K562 (cell line): ENCODE results near the gene PKHD1. TPM values are rescaled to one million over a fixed set of nuclear protein-coding genes. Genes with fewer than 3 reads are reported as not detected.

ENCODE experiments used
- ATAC-seq: fragments of 200-7000 bp; cut with Tn5 transposase; 3 replicates; pipeline ENCODE4 v1.9.1; 2020; ENCODE audit warnings: moderate library complexity
- BruUV-seq: library from RNA; stranded (reverse); fragments of 400-500 nt; replicated peaks from 2 replicates; lab custom pipeline; 2021; lab: Mats Ljungman, UMichigan
- CTCF ChIA-PET: fragments of 300-600 bp; formaldehyde crosslinking; extraction: SDS; loops from one replicate; lab custom pipeline; 2021; ENCODE audit warnings: low intra/inter-chr PET ratio; lab: Yijun Ruan, JAX
- POLR2A ChIA-PET: fragments of 300-600, 350-650 bp; sonication (Branson Sonifier 250); formaldehyde crosslinking; extraction: SDS; loops from one replicate; lab custom pipeline; 2021; ENCODE audit warnings: antibody characterized with exemption, inconsistent platforms; lab: Yijun Ruan, JAX
- DNase-seq, 4 experiments: peaks; one replicate each; pipeline versions ENCODE4 v3.0.0 to v3.0.0-alpha.2; 2011 to 2018; ENCODE audit warnings: low spot score in 3 of 4, mixed read lengths in 3 of 4; ENCODE audit errors: extremely low read depth in 1 of 4
- FAIRE-seq: peaks from 2 replicates; lab custom pipeline; 2011; peaks lifted over from hg19 to GRCh38; lab: Jason Lieb, UNC
- H2AFZ ChIP-seq: 2 replicates; pipeline ENCODE4 v1.6.0; 2011; ENCODE audit warnings: low read depth, low read length, control low read depth, inconsistent platforms
- H3K27ac ChIP-seq: fragments of 200-600 bp; 3 replicates; pipeline ENCODE4 v1.8.0; 2011; ENCODE audit warnings: low read depth, mild to moderate bottlenecking, control low read depth, inconsistent platforms, low read length, moderate library complexity, mixed read lengths; ENCODE audit errors: extremely low read depth
- H3K27me3 ChIP-seq, 2 experiments: fragments of 300-600 bp in 1 of 2; 2 replicates in 1 of 2; 3 replicates in 1 of 2; pipeline versions ENCODE4 v1.6.0 to v1.8.0; 2011; ENCODE audit warnings: inconsistent platforms in 2 of 2, low read length in 2 of 2, mild to moderate bottlenecking in 1 of 2, mixed read lengths in 1 of 2, moderate library complexity in 1 of 2; ENCODE audit not compliant: control insufficient read depth in 2 of 2, insufficient read depth in 2 of 2
- H3K36me3 ChIP-seq: fragments of 300-600 bp; 3 replicates; pipeline ENCODE4 v1.8.0; 2011; ENCODE audit warnings: mild to moderate bottlenecking, low read length, inconsistent platforms; ENCODE audit not compliant: control insufficient read depth, insufficient read depth
- H3K4me1 ChIP-seq, 2 experiments: fragments of 200-600 bp in 1 of 2; replicated peaks in 1 of 2; 2 replicates in 1 of 2; 3 replicates in 1 of 2; pipeline versions ENCODE4 v1.5.1 to v1.8.0; 2011; ENCODE audit warnings: inconsistent platforms in 2 of 2, low read length in 2 of 2, mild to moderate bottlenecking in 1 of 2, mixed read lengths in 1 of 2, moderate library complexity in 1 of 2; ENCODE audit not compliant: control insufficient read depth in 2 of 2, insufficient read depth in 2 of 2
- H3K4me2 ChIP-seq: 2 replicates; pipeline ENCODE4 v1.6.1; 2011; ENCODE audit warnings: low read length, control low read depth, inconsistent platforms, mixed read lengths; ENCODE audit not compliant: insufficient read depth
- H3K4me3 ChIP-seq: fragments of 200-600 bp; sonication (generic), shearing (Covaris generic); 2 replicates; pipeline ENCODE4 v1.5.1; 2016; ENCODE audit warnings: control low read depth, inconsistent platforms
- H3K79me2 ChIP-seq: fragments of 200-600 bp; 3 replicates; pipeline ENCODE4 v1.8.0; 2011; ENCODE audit warnings: low read length, inconsistent platforms; ENCODE audit not compliant: control insufficient read depth, insufficient read depth
- H3K9ac ChIP-seq, 2 experiments: 2 replicates each; pipeline versions ENCODE4 v1.6.0 to v1.6.1; 2011; ENCODE audit warnings: low read depth in 2 of 2, low read length in 2 of 2, control low read depth in 1 of 2, inconsistent platforms in 1 of 2, mild to moderate bottlenecking in 1 of 2, mixed read lengths in 1 of 2; ENCODE audit not compliant: insufficient read depth in 1 of 2
- H3K9me1 ChIP-seq: one replicate; pipeline ENCODE4 v1.6.0; 2011; ENCODE audit warnings: inconsistent platforms, mild to moderate bottlenecking, low read length, moderate library complexity; ENCODE audit not compliant: control insufficient read depth, insufficient read depth
- H3K9me3 ChIP-seq: replicated peaks from 2 replicates; pipeline ENCODE4 v1.5.1; 2011; ENCODE audit warnings: low read depth, low read length, inconsistent platforms; ENCODE audit not compliant: control insufficient read depth, insufficient read depth
- H4K20me1 ChIP-seq: replicated peaks from 2 replicates; pipeline ENCODE4 v1.6.1; 2011; ENCODE audit warnings: low read length, inconsistent platforms, mixed read lengths; ENCODE audit not compliant: control insufficient read depth, insufficient read depth
- ATF7 ChIP-seq: fragments of 450-650 bp; IDR thresholded peaks from 2 replicates; pipeline ENCODE4 v1.7.1; 2014; ENCODE audit warnings: mild to moderate bottlenecking, moderate library complexity
- CCAR2 ChIP-seq: fragments of 200-400 bp; formaldehyde crosslinking; IDR thresholded peaks from 2 replicates; pipeline ENCODE4 v1.6.1; 2017; ENCODE audit warnings: mild to moderate bottlenecking, low read depth, low read length
- HIVEP1 ChIP-seq: fragments of 250-450 bp; sonication (Bioruptor Pico); IDR thresholded peaks from 2 replicates; pipeline ENCODE4 v1.4.0; 2020; ENCODE audit warnings: mild to moderate bottlenecking
- MXI1 ChIP-seq: IDR thresholded peaks from 2 replicates; pipeline ENCODE4 v1.6.1; 2011; ENCODE audit warnings: low read depth, mild to moderate bottlenecking, improper control_type of control experiment, low read length
- MYBL2 ChIP-seq, 2 experiments: fragments of 450-650 bp in 1 of 2; sonication (generic) in 1 of 2; formaldehyde crosslinking in 1 of 2; IDR thresholded peaks; 2 replicates each; pipeline versions ENCODE4 v1.6.1 to v1.8.1; 2017 to 2022; ENCODE audit warnings: borderline replicate concordance in 1 of 2, inconsistent platforms in 1 of 2, low read depth in 1 of 2, mild to moderate bottlenecking in 1 of 2, missing genetic modification reagents in 1 of 2, moderate library complexity in 1 of 2
- NKRF ChIP-seq: fragments of 450-650 bp; IDR thresholded peaks from 2 replicates; pipeline ENCODE4 v1.6.1; 2016; ENCODE audit warnings: borderline replicate concordance
- PREB ChIP-seq: sonication (generic); formaldehyde crosslinking; IDR thresholded peaks from 2 replicates; pipeline ENCODE4 v1.8.1; 2023; ENCODE audit warnings: mild to moderate bottlenecking, missing genetic modification reagents
- RHOXF2B ChIP-seq: fragments of 250-450 bp; sonication (Bioruptor Pico); conservative IDR thresholded peaks from 2 replicates; pipeline ENCODE4 v1.5.1; 2021
- SAFB2 ChIP-seq: fragments of 200-400 bp; formaldehyde crosslinking; IDR thresholded peaks from 2 replicates; pipeline ENCODE4 v1.6.1; 2018; ENCODE audit warnings: borderline replicate concordance, low read length, low read depth, moderate library complexity; ENCODE audit not compliant: severe bottlenecking
- SIN3B ChIP-seq: fragments of 450-650 bp; IDR thresholded peaks from 2 replicates; pipeline ENCODE4 v1.6.1; 2017; ENCODE audit warnings: low read depth, mild to moderate bottlenecking, moderate library complexity
- ZNF263 ChIP-seq: sonication (generic); formaldehyde crosslinking; IDR thresholded peaks from 2 replicates; pipeline ENCODE4 v1.8.0; 2022; ENCODE audit warnings: mild to moderate bottlenecking, missing genetic modification reagents, borderline replicate concordance
- ZNF589 ChIP-seq: fragments of 200-800 bp; sonication (Bioruptor generic); IDR thresholded peaks from 2 replicates; pipeline ENCODE4 v1.6.1; 2016; ENCODE audit warnings: low read depth, missing genetic modification characterization, missing compliant biosample characterization
- in situ Hi-C: fragments of 300-500 bp; cut with MboI; formaldehyde crosslinking; loops from 4 replicates; pipeline ENCODE4 v1.15.0; 2018; ENCODE audit warnings: inconsistent platforms, mixed read lengths
- intact Hi-C: fragments of 100-400 bp; cut with micrococcal nuclease; formaldehyde crosslinking; loops from 2 replicates; pipeline ENCODE4 v1.14.2; 2022
- polyA plus RNA-seq, 8 experiments: library from polyadenylated mRNA; depleted of rRNA in 4 of 8; stranded (reverse) in 5 of 8; unstranded in 3 of 8; fragments of >200 nt; fragmentation: Nextera tagmentation in 2 of 8; fragmentation: Illumina TruSeq in 1 of 8; extraction: Ambion mirVana in 2 of 8; extraction: Trizol in 1 of 8; gene quantifications; 2 replicates each; pipeline versions ENCODE4 v1.2.1 to v1.2.3, GENCODE V29; 2011 to 2014; ENCODE audit warnings: inconsistent platforms in 1 of 8, missing spikeins in 1 of 8
- total RNA-seq, 7 experiments: library from RNA; depleted of rRNA in 6 of 7; stranded (reverse); fragments of >200 nt in 6 of 7; fragmentation: Illumina TruSeq in 2 of 7; extraction: Trizol in 2 of 7; gene quantifications; 2 replicates each; pipeline versions ENCODE4 v1.2.1 to v1.2.3, GENCODE V29; 2011 to 2021; ENCODE audit warnings: low replicate concordance in 1 of 7

Gene PKHD1
- total and polyA plus RNA-seq, 9 of the 15 experiments (the other 6 are each of a cell fraction or from before 2014, with no cell fraction given): 0.01 to 0.04 (median 0.01) TPM; not detected in 6

- TF ChIP-seq MXI1 (no peak), MYBL2 (IDR thresholded peaks at IDR 0.05; ENCODE audit: low read depth) (no peak), MYBL2 (CRISPR knock-in tag; IDR thresholded peaks at IDR 0.05; ENCODE audit: borderline replicate concordance) (no peak), ZNF263 (CRISPR knock-in tag) (no peak), PREB (CRISPR knock-in tag) (no peak), CCAR2 (no peak)
Observed at GRCh38 chr6:51657491-51657890, 429.9 kb downstream of the PKHD1 start (continued).

- H3K36me3 ChIP-seq: no peaks in the 10 kb centered on the region
- no peaks in the 10 kb centered on the region for H3K9me1 ChIP-seq
- no peak overlapping the region for H3K4me3 ChIP-seq
- no peaks in the 10 kb centered on the region for H4K20me1 ChIP-seq
- 0 out of 2 replicates have a peak, but pooled peaks cover 2% of the 10 kb centered on the region for H3K9me3 ChIP-seq
- FAIRE-seq (no peak), DNase-seq (no peak), ATAC-seq (no peak)
- H3K9ac ChIP-seq: no peak overlapping the region
- H3K4me2 ChIP-seq: no peak overlapping the region
- ChIA-PET POLR2A (no interaction called here), CTCF (no interaction called here)
- no peaks in the 10 kb centered on the region for H3K27me3 ChIP-seq
- no peak overlapping the region for H3K27ac ChIP-seq
- in situ Hi-C loops: no loop called here
- no TSS peak for BruUV-seq
- TF ChIP-seq NKRF (no peak), RHOXF2B (no peak), ZNF589 (CRISPR knock-in tag) (no peak), PREB (CRISPR knock-in tag) (no peak), SAFB2 (no peak), SIN3B (no peak), HIVEP1 (CRISPR knock-in tag) (no peak), ATF7 (no peak)
- H3K79me2 ChIP-seq: no peaks in the 10 kb centered on the region
- no peak overlapping the region for H2AFZ ChIP-seq
- no peaks in the 10 kb centered on the region for H3K4me1 ChIP-seq
- intact Hi-C loops: no loop called here
Observed at GRCh38 chr6:51655517-51655916, 431.9 kb downstream of the PKHD1 start.
